HepG2 (cell line): ENCODE results near the gene MUL1. TPM values are rescaled to one million over a fixed set of nuclear protein-coding genes. Genes with fewer than 3 reads are reported as not detected.
A peak's percentile ranks its signal among the peaks of the same experiment; 100 is the strongest.

ENCODE experiments used
- CBFB ChIP-seq: sonication (generic); formaldehyde crosslinking; IDR thresholded peaks from 2 replicates; pipeline ENCODE4 v1.4.0; 2020; ENCODE audit warnings: missing genetic modification reagents
- CREB1 ChIP-seq, 2 experiments: fragments of 450-650 bp in 1 of 2; IDR thresholded peaks; 2 replicates each; pipeline ENCODE4 v1.6.1; 2016 to 2017; ENCODE audit warnings: control low read depth in 1 of 2, mild to moderate bottlenecking in 1 of 2, missing compliant biosample characterization in 1 of 2, missing genetic modification characterization in 1 of 2
- ETV5 ChIP-seq: IDR thresholded peaks from 2 replicates; pipeline ENCODE4 v1.6.1; 2018; ENCODE audit warnings: missing biosample characterization, missing genetic modification reagents, inconsistent platforms, borderline replicate concordance
- FOXM1 ChIP-seq: sonication (generic); formaldehyde crosslinking; IDR thresholded peaks from 2 replicates; pipeline ENCODE4 v1.5.0; 2020; ENCODE audit warnings: missing genetic modification reagents
- GLI4 ChIP-seq: sonication (generic); formaldehyde crosslinking; IDR thresholded peaks from 2 replicates; pipeline ENCODE4 v1.5.1; 2020; ENCODE audit warnings: missing genetic modification reagents, mild to moderate bottlenecking, moderate library complexity, borderline replicate concordance
- HCFC1 ChIP-seq: fragments of 150-350 bp; IDR thresholded peaks from 2 replicates; pipeline ENCODE4 v1.6.1; 2014; ENCODE audit warnings: low read depth, low read length
- NFE2L2 ChIP-seq: fragments of 150-350 bp; IDR thresholded peaks from 2 replicates; pipeline ENCODE4 v1.6.1; 2014; ENCODE audit warnings: low read length
- RARA ChIP-seq: IDR thresholded peaks from 2 replicates; pipeline ENCODE4 v1.6.1; 2016; ENCODE audit warnings: missing genetic modification reagents, missing compliant biosample characterization
- SMC3 ChIP-seq: IDR thresholded peaks from 2 replicates; pipeline ENCODE4 v1.6.1; 2011; ENCODE audit warnings: low read length, improper control_type of control experiment
- ZBTB1 ChIP-seq: sonication (generic); formaldehyde crosslinking; IDR thresholded peaks from 2 replicates; pipeline ENCODE4 v1.4.0; 2020; ENCODE audit warnings: missing genetic modification reagents, borderline replicate concordance
- ZFAT ChIP-seq: sonication (generic); formaldehyde crosslinking; conservative IDR thresholded peaks from 2 replicates; pipeline ENCODE4 v1.8.1; 2023; ENCODE audit warnings: missing genetic modification reagents, inconsistent platforms
- ZKSCAN5 ChIP-seq: sonication (generic); formaldehyde crosslinking; IDR thresholded peaks from 2 replicates; pipeline ENCODE4 v1.5.1; 2020; ENCODE audit warnings: mild to moderate bottlenecking, missing genetic modification reagents
- ZNF329 ChIP-seq: sonication (generic); formaldehyde crosslinking; IDR thresholded peaks from 2 replicates; pipeline ENCODE4 v1.9.0; 2021; ENCODE audit warnings: low read depth, mild to moderate bottlenecking, missing genetic modification reagents
- ZNF382 ChIP-seq: sonication (generic); formaldehyde crosslinking; IDR thresholded peaks from 2 replicates; pipeline ENCODE4 v1.5.0; 2020; ENCODE audit warnings: missing genetic modification reagents, mild to moderate bottlenecking, borderline replicate concordance
- ZNF605 ChIP-seq: sonication (generic); formaldehyde crosslinking; IDR thresholded peaks from 2 replicates; pipeline ENCODE4 v1.8.0; 2022; ENCODE audit warnings: mild to moderate bottlenecking, missing genetic modification reagents
- ZNF883 ChIP-seq: sonication (generic); formaldehyde crosslinking; IDR thresholded peaks from 2 replicates; pipeline ENCODE4 v1.5.1; 2020; ENCODE audit warnings: mild to moderate bottlenecking, missing genetic modification reagents; ENCODE audit errors: not compliant biosample characterization
- polyA plus RNA-seq, 8 experiments: library from polyadenylated mRNA; depleted of rRNA in 3 of 8; stranded (reverse) in 7 of 8; unstranded in 1 of 8; fragments of >200 nt; fragmentation: Illumina TruSeq in 4 of 8; extraction: Trizol in 4 of 8; gene quantifications; 2 replicates each; pipeline versions ENCODE4 v1.2.1 to v1.2.3, GENCODE V29; 2011 to 2016; ENCODE audit warnings: low read depth in 4 of 8, missing spikeins in 1 of 8, mixed read lengths in 1 of 8; ENCODE audit not compliant: insufficient read depth in 1 of 8
- total RNA-seq, 5 experiments: library from RNA; depleted of rRNA; stranded (reverse); fragments of >200 nt; fragmentation: Illumina TruSeq; extraction: Trizol; gene quantifications; 2 replicates each; pipeline ENCODE4 v1.2.3, GENCODE V29; 2016; ENCODE audit warnings: low read depth in 1 of 5
- TF ChIP-seq, protein P1 (sequence below): IDR thresholded peaks from 2 replicates; pipeline ENCODE4 v1.6.1; 2016; ENCODE audit warnings: missing biosample characterization, missing genetic modification reagents, low read depth
- TF ChIP-seq, protein P2 (sequence below): sonication (generic); formaldehyde crosslinking; IDR thresholded peaks from 2 replicates; pipeline ENCODE4 v1.5.1; 2020; ENCODE audit warnings: missing genetic modification reagents, mild to moderate bottlenecking, borderline replicate concordance
- TF ChIP-seq, protein P3 (sequence below): sonication (generic); formaldehyde crosslinking; IDR thresholded peaks from 2 replicates; pipeline ENCODE4 v1.9.0; 2022; ENCODE audit warnings: low read depth, missing genetic modification reagents
- TF ChIP-seq, protein P4 (sequence below): sonication (generic); formaldehyde crosslinking; IDR thresholded peaks from 2 replicates; pipeline ENCODE4 v1.8.1; 2023; ENCODE audit warnings: mild to moderate bottlenecking, missing genetic modification reagents
- TF ChIP-seq, protein P5 (sequence below): sonication (generic); formaldehyde crosslinking; IDR thresholded peaks from 2 replicates; pipeline ENCODE4 v1.4.0; 2020; ENCODE audit warnings: mild to moderate bottlenecking, missing genetic modification reagents
- TF ChIP-seq, protein P6 (sequence below): sonication (generic); formaldehyde crosslinking; IDR thresholded peaks from 2 replicates; pipeline ENCODE4 v1.4.0; 2020; ENCODE audit warnings: low read depth, mild to moderate bottlenecking, missing genetic modification reagents

Gene MUL1
- total and polyA plus RNA-seq, 2 of the 13 experiments (the other 11 are each of a cell fraction or from before 2014, with no cell fraction given): 21.5 to 26.5 TPM

DNA sequence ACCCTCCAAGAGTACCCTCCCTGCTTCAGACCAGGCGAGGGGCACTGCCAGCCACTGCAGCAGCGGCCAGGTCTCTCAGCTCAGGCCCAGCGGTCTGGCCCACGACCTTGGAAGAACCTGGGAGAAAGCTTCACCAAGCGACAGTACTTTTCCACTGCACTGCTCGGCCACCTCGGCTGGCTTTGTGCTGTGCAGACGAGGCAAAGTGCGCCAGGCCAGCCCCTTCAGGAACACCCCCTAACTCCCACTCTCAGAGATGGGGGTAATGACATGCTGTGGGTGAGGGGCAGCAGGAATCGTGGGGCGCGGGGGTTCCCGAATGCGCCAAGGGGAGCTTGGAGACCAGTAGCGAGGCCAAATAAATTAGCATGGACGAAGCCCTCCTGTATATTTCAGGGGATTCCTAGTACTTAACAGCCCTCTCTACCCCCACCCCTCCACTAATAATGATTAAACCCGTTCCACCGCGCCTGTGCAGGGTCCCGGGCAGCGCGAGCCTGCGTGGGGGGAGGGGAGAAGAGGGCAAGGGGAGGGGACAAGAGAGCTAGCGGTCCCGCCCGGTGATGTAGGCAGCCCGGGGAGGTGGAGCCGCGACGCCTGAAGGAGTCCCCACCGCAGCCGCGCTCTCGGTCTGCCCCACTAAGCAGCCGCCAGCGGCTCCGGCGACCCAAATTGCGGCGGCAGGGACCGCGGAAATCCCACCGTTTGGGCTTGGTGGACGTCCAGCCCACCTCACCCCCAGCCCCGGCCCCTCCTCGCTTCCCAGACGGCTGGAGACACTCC lies 44.2 kb upstream of the MUL1 start, which contains the start of gene FAM43B (continued):
- TF ChIP-seq, protein P1, sequence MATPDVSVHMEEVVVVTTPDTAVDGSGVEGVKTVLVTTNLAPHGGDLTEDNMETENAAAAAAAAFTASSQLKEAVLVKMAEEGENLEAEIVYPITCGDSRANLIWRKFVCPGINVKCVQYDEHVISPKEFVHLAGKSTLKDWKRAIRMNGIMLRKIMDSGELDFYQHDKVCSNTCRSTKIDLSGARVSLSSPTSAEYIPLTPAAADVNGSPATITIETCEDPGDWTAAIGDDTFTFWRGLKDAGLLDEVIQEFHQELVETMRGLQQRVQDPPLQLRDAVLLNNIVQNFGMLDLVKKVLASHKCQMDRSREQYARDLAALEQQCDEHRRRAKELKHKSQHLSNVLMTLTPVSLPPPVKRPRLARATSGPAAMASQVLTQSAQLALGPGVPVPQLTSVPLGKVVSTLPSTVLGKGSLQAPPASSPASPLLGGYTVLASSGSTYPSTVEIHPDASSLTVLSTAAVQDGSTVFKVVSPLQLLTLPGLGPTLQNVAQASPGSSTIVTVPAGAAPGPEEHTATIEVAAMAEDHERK (CRISPR knock-in tag): no peak
- TF ChIP-seq ZBTB1 (CRISPR knock-in tag) (no peak), RARA (CRISPR knock-in tag) (no peak; the same call in 1 of the 2 replicates), ETV5 (CRISPR knock-in tag) (no peak), ZFAT (CRISPR knock-in tag) (no peak), ZNF605 (CRISPR knock-in tag) (no peak), ZKSCAN5 (CRISPR knock-in tag) (no peak), HCFC1 (no peak), ZNF329 (CRISPR knock-in tag) (peak; percentile 47; the same call in 1 of the 2 replicates), ZNF883 (CRISPR knock-in tag) (peak; percentile 75), SMC3 (no peak), FOXM1 (CRISPR knock-in tag) (no peak), NFE2L2 (no peak), ZNF382 (CRISPR knock-in tag) (no peak), GLI4 (no peak; the same call in 1 of the 2 replicates), CREB1 (IDR thresholded peaks at IDR 0.05) (peak; percentile 21; the same call in 1 of the 2 replicates), CREB1 (CRISPR knock-in tag; IDR thresholded peaks at IDR 0.05) (peak; percentile 86), CBFB (no peak)
- TF ChIP-seq, protein P2, sequence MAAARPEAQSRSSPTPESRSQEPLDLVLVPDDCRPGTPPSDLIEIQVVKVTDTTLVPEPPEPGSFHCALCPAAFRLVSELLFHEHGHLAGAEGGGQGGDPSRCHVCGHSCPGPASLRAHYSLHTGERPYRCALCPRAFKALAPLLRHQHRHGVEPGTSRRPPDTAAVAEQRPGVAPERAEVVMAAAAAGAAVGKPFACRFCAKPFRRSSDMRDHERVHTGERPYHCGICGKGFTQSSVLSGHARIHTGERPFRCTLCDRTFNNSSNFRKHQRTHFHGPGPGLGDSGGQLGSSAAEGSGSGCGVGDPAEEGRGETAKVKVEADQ (CRISPR knock-in tag): no peak
- TF ChIP-seq, protein P3, sequence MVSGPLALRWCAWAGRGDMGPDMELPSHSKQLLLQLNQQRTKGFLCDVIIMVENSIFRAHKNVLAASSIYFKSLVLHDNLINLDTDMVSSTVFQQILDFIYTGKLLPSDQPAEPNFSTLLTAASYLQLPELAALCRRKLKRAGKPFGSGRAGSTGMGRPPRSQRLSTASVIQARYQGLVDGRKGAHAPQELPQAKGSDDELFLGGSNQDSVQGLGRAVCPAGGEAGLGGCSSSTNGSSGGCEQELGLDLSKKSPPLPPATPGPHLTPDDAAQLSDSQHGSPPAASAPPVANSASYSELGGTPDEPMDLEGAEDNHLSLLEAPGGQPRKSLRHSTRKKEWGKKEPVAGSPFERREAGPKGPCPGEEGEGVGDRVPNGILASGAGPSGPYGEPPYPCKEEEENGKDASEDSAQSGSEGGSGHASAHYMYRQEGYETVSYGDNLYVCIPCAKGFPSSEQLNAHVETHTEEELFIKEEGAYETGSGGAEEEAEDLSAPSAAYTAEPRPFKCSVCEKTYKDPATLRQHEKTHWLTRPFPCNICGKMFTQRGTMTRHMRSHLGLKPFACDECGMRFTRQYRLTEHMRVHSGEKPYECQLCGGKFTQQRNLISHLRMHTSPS: peak; percentile 50
- TF ChIP-seq, protein P4, sequence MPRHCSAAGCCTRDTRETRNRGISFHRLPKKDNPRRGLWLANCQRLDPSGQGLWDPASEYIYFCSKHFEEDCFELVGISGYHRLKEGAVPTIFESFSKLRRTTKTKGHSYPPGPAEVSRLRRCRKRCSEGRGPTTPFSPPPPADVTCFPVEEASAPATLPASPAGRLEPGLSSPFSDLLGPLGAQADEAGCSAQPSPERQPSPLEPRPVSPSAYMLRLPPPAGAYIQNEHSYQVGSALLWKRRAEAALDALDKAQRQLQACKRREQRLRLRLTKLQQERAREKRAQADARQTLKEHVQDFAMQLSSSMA (CRISPR knock-in tag): 0 out of 2 replicates have a peak, but pooled peaks have one; percentile 67
- TF ChIP-seq, protein P5, sequence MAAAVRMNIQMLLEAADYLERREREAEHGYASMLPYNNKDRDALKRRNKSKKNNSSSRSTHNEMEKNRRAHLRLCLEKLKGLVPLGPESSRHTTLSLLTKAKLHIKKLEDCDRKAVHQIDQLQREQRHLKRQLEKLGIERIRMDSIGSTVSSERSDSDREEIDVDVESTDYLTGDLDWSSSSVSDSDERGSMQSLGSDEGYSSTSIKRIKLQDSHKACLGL (CRISPR knock-in tag): peak; percentile 57; the same call in 1 of the 2 replicates
- TF ChIP-seq, protein P6, sequence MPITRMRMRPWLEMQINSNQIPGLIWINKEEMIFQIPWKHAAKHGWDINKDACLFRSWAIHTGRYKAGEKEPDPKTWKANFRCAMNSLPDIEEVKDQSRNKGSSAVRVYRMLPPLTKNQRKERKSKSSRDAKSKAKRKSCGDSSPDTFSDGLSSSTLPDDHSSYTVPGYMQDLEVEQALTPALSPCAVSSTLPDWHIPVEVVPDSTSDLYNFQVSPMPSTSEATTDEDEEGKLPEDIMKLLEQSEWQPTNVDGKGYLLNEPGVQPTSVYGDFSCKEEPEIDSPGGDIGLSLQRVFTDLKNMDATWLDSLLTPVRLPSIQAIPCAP (CRISPR knock-in tag): no peak
